Measurements from ENCODE around the gene CLCA4. TPM values are rescaled to one million over a fixed set of nuclear protein-coding genes. Genes with fewer than 3 reads are reported as not detected.

Gene CLCA4
- total RNA-seq, 1 donor = not detected

- Histone ChIP-seq H2AFZ (ENCODE audit: low read length) (no peak overlapping the region), H3K79me2 (ENCODE audit: insufficient read depth, low read length) (no peaks in the 10 kb centered on the region), H3K36me3 (ENCODE audit: insufficient read depth, low read length) (no peaks in the 10 kb centered on the region), H3K4me2 (ENCODE audit: insufficient read depth, low read length) (no peak overlapping the region), H3K9me3 (ENCODE audit: low read depth, low read length) (no peaks in the 10 kb centered on the region), H3K27me3 (ENCODE audit: insufficient read depth, low read length) (peaks cover 9% of the 10 kb centered on the region), H3K4me1 (ENCODE audit: insufficient read depth, low read length) (no peaks in the 10 kb centered on the region), H4K20me1 (ENCODE audit: insufficient read depth, low read length) (no peaks in the 10 kb centered on the region), H3K4me3 (ENCODE audit: insufficient read depth, low read length) (no peak overlapping the region), H3K27ac (ENCODE audit: low read depth, low read length) (no peak overlapping the region)
- DNase-seq (ENCODE audit: insufficient read length, low spot score, missing footprints) = no peak
- no peak for TF ChIP-seq CTCF (IDR thresholded peaks at IDR 0.05; ENCODE audit: extremely low read depth, low read depth, low read length)
Measured at GRCh38 chr1:86621286-86621685, 74.4 kb downstream of the CLCA4 start.

Other genes starting within 250 kb of the CLCA4 start
- gene ODF2L, start 150.8 kb upstream of the CLCA4 start, total RNA-seq = 79.3 and 87.6 TPM in 2 replicates
- 2.2 and 5.3 TPM in 2 replicates for gene CLCA2, start 122.9 kb upstream of the CLCA4 start, total RNA-seq
- not detected in 2 replicates for gene CLCA1, start 78.2 kb upstream of the CLCA4 start, total RNA-seq
- gene SH3GLB1, start 157.5 kb downstream of the CLCA4 start, total RNA-seq = 53.9 and 62.8 TPM in 2 replicates

All from osteoblast (primary cell).